HepG2 (cell line): ENCODE data around the gene PIP4K2C. TPM values are rescaled to one million over a fixed set of nuclear protein-coding genes. Genes with fewer than 3 reads are reported as not detected.

Experiments
- CBX5 ChIP-seq: sonication (generic); formaldehyde crosslinking; IDR thresholded peaks from 2 replicates; pipeline ENCODE4 v1.4.0; 2020; ENCODE audit warnings: missing genetic modification reagents, borderline replicate concordance
- CREBL2 ChIP-seq: sonication (generic); formaldehyde crosslinking; IDR thresholded peaks from 2 replicates; pipeline ENCODE4 v1.8.1; 2023; ENCODE audit warnings: missing genetic modification reagents, mild to moderate bottlenecking, borderline replicate concordance
- LBX2 ChIP-seq: sonication (generic); formaldehyde crosslinking; IDR thresholded peaks from 2 replicates; pipeline ENCODE4 v1.5.0; 2020; ENCODE audit warnings: missing genetic modification reagents, mild to moderate bottlenecking, borderline replicate concordance
- MBNL3 ChIP-seq: fragments of 250-450 bp; sonication (Bioruptor Pico); conservative IDR thresholded peaks from 2 replicates; pipeline ENCODE4 v1.8.0; 2022; ENCODE audit warnings: mild to moderate bottlenecking, inconsistent platforms
- MIER3 ChIP-seq: IDR thresholded peaks from 2 replicates; pipeline ENCODE4 v1.6.1; 2016; ENCODE audit warnings: missing compliant biosample characterization, borderline replicate concordance
- NONO ChIP-seq, 2 experiments: fragments of 450-650 bp in 1 of 2; sonication (generic) in 1 of 2; formaldehyde crosslinking in 1 of 2; IDR thresholded peaks in 1 of 2; conservative IDR thresholded peaks in 1 of 2; 2 replicates each; pipeline versions ENCODE4 v1.6.1 to v1.8.0; 2017 to 2022; ENCODE audit warnings: mild to moderate bottlenecking in 1 of 2, missing genetic modification reagents in 1 of 2, moderate library complexity in 1 of 2
- REL ChIP-seq: sonication (generic); formaldehyde crosslinking; conservative IDR thresholded peaks from 2 replicates; pipeline ENCODE4 v1.8.0; 2022; ENCODE audit warnings: mild to moderate bottlenecking, missing genetic modification reagents, moderate library complexity
- THAP8 ChIP-seq: sonication (generic); formaldehyde crosslinking; IDR thresholded peaks from 2 replicates; pipeline ENCODE4 v1.5.1; 2020; ENCODE audit warnings: missing genetic modification reagents, mild to moderate bottlenecking, borderline replicate concordance
- THAP9 ChIP-seq: sonication (generic); formaldehyde crosslinking; IDR thresholded peaks from 2 replicates; pipeline ENCODE4; 2020; ENCODE audit warnings: missing genetic modification reagents, mild to moderate bottlenecking, borderline replicate concordance
- ZBTB4 ChIP-seq: sonication (generic); formaldehyde crosslinking; IDR thresholded peaks from 2 replicates; pipeline ENCODE4 v1.4.0; 2020; ENCODE audit warnings: missing genetic modification reagents, mild to moderate bottlenecking, borderline replicate concordance
- ZNF263 ChIP-seq: sonication (generic); formaldehyde crosslinking; IDR thresholded peaks from 2 replicates; pipeline ENCODE4 v1.4.0; 2020; ENCODE audit warnings: missing genetic modification reagents
- ZNF460 ChIP-seq: sonication (generic); formaldehyde crosslinking; IDR thresholded peaks from 2 replicates; pipeline ENCODE4 v1.5.1; 2020; ENCODE audit warnings: missing genetic modification reagents, mild to moderate bottlenecking, borderline replicate concordance
- ZSCAN5A ChIP-seq: sonication (generic); formaldehyde crosslinking; IDR thresholded peaks from 2 replicates; pipeline ENCODE4 v1.8.0; 2022; ENCODE audit warnings: mild to moderate bottlenecking, missing genetic modification reagents, borderline replicate concordance
- polyA plus RNA-seq, 8 experiments: library from polyadenylated mRNA; depleted of rRNA in 3 of 8; stranded (reverse) in 7 of 8; unstranded in 1 of 8; fragments of >200 nt; fragmentation: Illumina TruSeq in 4 of 8; extraction: Trizol in 4 of 8; gene quantifications; 2 replicates each; pipeline versions ENCODE4 v1.2.1 to v1.2.3, GENCODE V29; 2011 to 2016; ENCODE audit warnings: low read depth in 4 of 8, missing spikeins in 1 of 8, mixed read lengths in 1 of 8; ENCODE audit not compliant: insufficient read depth in 1 of 8
- total RNA-seq, 5 experiments: library from RNA; depleted of rRNA; stranded (reverse); fragments of >200 nt; fragmentation: Illumina TruSeq; extraction: Trizol; gene quantifications; 2 replicates each; pipeline ENCODE4 v1.2.3, GENCODE V29; 2016; ENCODE audit warnings: low read depth in 1 of 5

PIP4K2C gene
- total and polyA plus RNA-seq, 2 of the 13 experiments (the other 11 are each of a cell fraction or from before 2014, with no cell fraction given), result 23.3 to 26.4 TPM

GRCh38 chr12:57632958-57633840 is 42.2 kb downstream of the PIP4K2C start, which contains the start of gene B4GALNT1 (continued):
- TF ChIP-seq ZBTB4 (CRISPR knock-in tag) (no peak), ZSCAN5A (CRISPR knock-in tag) (no peak), THAP9 (peak; percentile 27; the same call in 1 of the 2 replicates), LBX2 (CRISPR knock-in tag) (no peak), MIER3 (CRISPR knock-in tag) (no peak), NONO (IDR thresholded peaks at IDR 0.05) (no peak), NONO (CRISPR knock-in tag; conservative IDR thresholded peaks at IDR 0.05) (peak; percentile 58; the same call in 1 of the 2 replicates), CREBL2 (no peak), ZNF263 (CRISPR knock-in tag) (no peak), ZNF460 (CRISPR knock-in tag) (no peak), MBNL3 (CRISPR knock-in tag) (no peak), REL (CRISPR knock-in tag) (0 out of 2 replicates have a peak, but pooled peaks have one; percentile 74), THAP8 (CRISPR knock-in tag) (no peak), CBX5 (CRISPR knock-in tag) (peak; percentile 45; the same call in 1 of the 2 replicates)
